Fibroblast of skin of back (primary cell): ENCODE results near the gene OSBPL3.
A peak's percentile ranks its signal among the peaks of the same experiment; 100 is the strongest.

ENCODE experiments used
- DNase-seq: peaks from one replicate; pipeline ENCODE4 v3.0.0-alpha.2; 2013

The OSBPL3 gene

GRCh38 chr7:24862461-24862860 lies 117.5 kb downstream of the OSBPL3 start:
- DNase-seq: no peak

GRCh38 chr7:24861336-24861735 lies 118.6 kb downstream of the OSBPL3 start:
- DNase-seq: no peak

- no peak for DNase-seq
These were observed 119.4 kb downstream of the OSBPL3 start for GRCh38 chr7:24860611-24861010.

GRCh38 chr7:24858108-24858977 lies 121.6 kb downstream of the OSBPL3 start:
- DNase-seq: no peak

- DNase-seq: no peak
These were observed 122.4 kb downstream of the OSBPL3 start for GRCh38 chr7:24857623-24858022.

- peak; percentile 33 for DNase-seq
These were observed 125.1 kb downstream of the OSBPL3 start for GRCh38 chr7:24854866-24855265.

GRCh38 chr7:24851786-24852185 lies 128.2 kb downstream of the OSBPL3 start:
- peak; percentile 50 for DNase-seq

- no peak for DNase-seq
These were observed 131.1 kb downstream of the OSBPL3 start for GRCh38 chr7:24848878-24849277.

- no peak for DNase-seq
These were observed 132.2 kb downstream of the OSBPL3 start for GRCh38 chr7:24847754-24848153.

GRCh38 chr7:24843821-24844434 lies 136.1 kb downstream of the OSBPL3 start:
- no peak for DNase-seq

GRCh38 chr7:24842449-24843241 lies 137.3 kb downstream of the OSBPL3 start:
- no peak for DNase-seq

GRCh38 chr7:24842029-24842428 lies 137.9 kb downstream of the OSBPL3 start:
- DNase-seq: no peak

GRCh38 chr7:24840563-24840962 lies 139.4 kb downstream of the OSBPL3 start:
- no peak for DNase-seq

GRCh38 chr7:24836084-24836483 lies 143.9 kb downstream of the OSBPL3 start:
- no peak for DNase-seq

GRCh38 chr7:24835643-24836042 lies 144.3 kb downstream of the OSBPL3 start:
- no peak for DNase-seq

- DNase-seq: no peak
These were observed 145.7 kb downstream of the OSBPL3 start for GRCh38 chr7:24834128-24834798.

- no peak for DNase-seq
These were observed 146.4 kb downstream of the OSBPL3 start for GRCh38 chr7:24833549-24833948.

- peak; percentile 81 for DNase-seq
These were observed 148.7 kb downstream of the OSBPL3 start for GRCh38 chr7:24831240-24831639.

GRCh38 chr7:24830440-24831050 lies 149.4 kb downstream of the OSBPL3 start:
- DNase-seq: no peak

GRCh38 chr7:24829787-24830186 lies 150.2 kb downstream of the OSBPL3 start:
- DNase-seq: no peak

GRCh38 chr7:24828891-24829661 lies 150.9 kb downstream of the OSBPL3 start:
- peak; percentile 75 for DNase-seq
